GM19023 (cell line): Measurements from ENCODE around the gene SNX11.

Experiments
- ATAC-seq: cut with Tn5 transposase; IDR thresholded peaks from one replicate; pipeline ENCODE4 v1.9.1; 2021; ENCODE audit warnings: mild to moderate bottlenecking, moderate library complexity; ENCODE audit not compliant: unreplicated experiment

Gene SNX11

GRCh38 chr17:48160177-48161081 is 52.9 kb downstream of the SNX11 start:
- no peak for ATAC-seq

- ATAC-seq: no peak
These were observed 53.8 kb downstream of the SNX11 start for GRCh38 chr17:48161127-48161905.

- no peak for ATAC-seq
These were observed 54.9 kb downstream of the SNX11 start for GRCh38 chr17:48162306-48162934.

DNA sequence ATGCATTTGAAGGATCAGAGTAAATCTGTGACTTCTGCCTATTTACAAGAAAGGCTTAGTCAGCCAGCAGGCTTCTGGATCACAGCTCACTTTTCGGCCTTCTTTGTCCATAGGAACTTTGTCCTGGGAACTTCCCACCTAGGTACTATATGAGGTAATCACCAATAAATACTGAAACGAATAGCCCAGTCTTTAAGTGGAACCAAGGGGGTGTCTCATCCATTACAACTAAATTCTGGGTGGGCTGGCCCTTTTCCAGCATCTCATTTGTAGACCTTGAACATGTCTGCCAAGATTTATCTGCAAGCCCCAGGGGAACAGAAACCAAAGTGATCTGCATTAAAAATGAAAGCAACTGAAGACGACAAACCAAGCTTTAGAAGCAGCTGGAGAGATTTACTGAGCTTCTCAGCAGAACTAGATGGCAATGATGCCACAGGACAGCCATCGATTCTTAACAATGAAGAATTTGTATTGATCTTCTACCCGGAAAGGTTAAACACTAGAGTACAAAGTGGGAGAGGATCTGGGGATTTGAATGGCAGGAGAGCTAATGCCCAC is 55.5 kb downstream of the SNX11 start:
- ATAC-seq: no peak

DNA sequence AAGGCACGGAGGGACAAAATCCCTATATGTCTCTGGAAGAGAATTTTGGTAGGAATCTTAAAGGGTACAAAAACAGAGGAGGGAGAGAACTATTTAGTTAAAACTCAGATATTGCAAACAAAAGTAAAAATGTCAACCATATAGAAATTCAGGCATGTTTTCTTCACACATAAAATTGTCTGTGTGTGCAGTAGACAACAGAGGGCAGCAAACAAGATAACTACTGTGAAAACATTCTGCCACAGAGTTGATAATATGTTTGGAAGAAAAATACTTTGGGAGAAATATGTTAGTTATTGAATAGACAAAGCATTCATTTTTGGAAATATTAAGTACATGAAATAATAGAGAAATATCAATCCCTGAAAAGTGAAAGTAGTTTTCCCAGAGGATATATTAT is 56.2 kb downstream of the SNX11 start:
- no peak for ATAC-seq

GRCh38 chr17:48169926-48170325 is 62.4 kb downstream of the SNX11 start:
- no peak for ATAC-seq
